Activated naive CD4-positive, alpha-beta T cell treated with anti-CD3 and anti-CD28 coated beads, Interleukin-2, amount 50 U/mL, for 72 hours (primary cell): Measurements from ENCODE around the gene TP53. TPM values are rescaled to one million over a fixed set of nuclear protein-coding genes. Genes with fewer than 3 reads are reported as not detected.
"Not testable (repeated sequence)": the region's sequence is repeated elsewhere in the genome, so short reads cannot be mapped to it uniquely, and the experiment has no call there.

ENCODE experiments used
- ATAC-seq, 2 donors: fragments of 150-1000 bp; cut with Tn5 transposase; 2 replicates each; pipeline ENCODE4 v1.10.0; 2021; ENCODE audit warnings: mild to moderate bottlenecking in 2 of 2, moderate library complexity in 2 of 2
- DNase-seq, 2 donors: peaks; one replicate each; pipeline ENCODE4 v3.0.0; 2021 to 2022; ENCODE audit warnings: low spot score in 2 of 2
- H3K27ac Mint-ChIP-seq, 2 donors: one replicate each; pipeline ENCODE4 v1.8.0; 2022; ENCODE audit warnings: mild to moderate bottlenecking in 2 of 2, mixed read lengths in 2 of 2
- H3K36me3 Mint-ChIP-seq, 2 donors: one replicate each; pipeline ENCODE4 v1.8.0; 2022; ENCODE audit warnings: mixed read lengths in 2 of 2
- H3K9me3 Mint-ChIP-seq, 2 donors: one replicate each; pipeline ENCODE4 v1.8.0; 2022; ENCODE audit warnings: mixed read lengths in 2 of 2
- total RNA-seq, 2 donors: library from RNA; stranded (reverse); gene quantifications; one replicate each; pipeline ENCODE4 v1.2.3, GENCODE V29; 2022

TP53 gene
- total RNA-seq, 2 donors from 2014 or later = 78.4 to 147 TPM

- Mint-ChIP-seq H3K36me3 (no peaks in the 10 kb centered on the region), H3K9me3 (no peaks in the 10 kb centered on the region), H3K27ac (no peak overlapping the region)
- no peak for ATAC-seq
- DNase-seq = no peak
Measured at GRCh38 chr17:7652388-7653356, 34.6 kb downstream of the TP53 start.

- no peaks in the 10 kb centered on the region for H3K36me3 Mint-ChIP-seq
- DNase-seq (no peak), ATAC-seq (no peak)
- no peak overlapping the region for H3K27ac Mint-ChIP-seq
- H3K9me3 Mint-ChIP-seq = no peaks in the 10 kb centered on the region
Measured at GRCh38 chr17:7651665-7652387, 35.5 kb downstream of the TP53 start.

- DNase-seq (no peak), ATAC-seq (peak in 1 of 2 donors; percentile 12)
- Mint-ChIP-seq H3K9me3 (no peaks in the 10 kb centered on the region), H3K36me3 (no peaks in the 10 kb centered on the region), H3K27ac (no peak overlapping the region)
Measured at GRCh38 chr17:7651097-7651664, 36.1 kb downstream of the TP53 start.

GRCh38 chr17:7650509-7651096 lies 36.7 kb downstream of the TP53 start, which contains the start of gene ATP1B2:
ATP1B2 (plus strand) TSS chr17:7650926; CDS start chr17:7651519, 593 bp downstream.
- Mint-ChIP-seq H3K36me3 (no peaks in the 10 kb centered on the region), H3K9me3 (no peaks in the 10 kb centered on the region), H3K27ac (peak within 1 kb of the TSS in 1 of 2 donors; percentile 30)
- ATAC-seq = peak; percentile 88 to 91
- peak in 1 of 2 donors; percentile 68 for DNase-seq

- H3K36me3 Mint-ChIP-seq = no peaks in the 10 kb centered on the region
- H3K9me3 Mint-ChIP-seq = no peaks in the 10 kb centered on the region
- ATAC-seq (no peak), DNase-seq (no peak)
- no peak overlapping the region for H3K27ac Mint-ChIP-seq
Measured at GRCh38 chr17:7647018-7647417, 40.3 kb downstream of the TP53 start.

- Mint-ChIP-seq H3K9me3 (no peaks in the 10 kb centered on the region), H3K27ac (no peak overlapping the region), H3K36me3 (no peaks in the 10 kb centered on the region)
- no peak for ATAC-seq
- DNase-seq = no peak
Measured at GRCh38 chr17:7646457-7646856, 40.8 kb downstream of the TP53 start.

- DNase-seq = no peak
- no peak overlapping the region for H3K27ac Mint-ChIP-seq
- H3K36me3 Mint-ChIP-seq = no peaks in the 10 kb centered on the region
- H3K9me3 Mint-ChIP-seq = no peaks in the 10 kb centered on the region
- peak; percentile 59 to 72 for ATAC-seq
Measured at GRCh38 chr17:7644775-7645174, 42.5 kb downstream of the TP53 start.

GRCh38 chr17:7641635-7642034 lies 45.7 kb downstream of the TP53 start:
- not testable (repeated sequence) for H3K36me3 Mint-ChIP-seq, H3K9me3 Mint-ChIP-seq, ATAC-seq, DNase-seq, H3K27ac Mint-ChIP-seq

- ATAC-seq (no peak), DNase-seq (no peak)
- no peaks in the 10 kb centered on the region for H3K9me3 Mint-ChIP-seq
- no peaks in the 10 kb centered on the region for H3K36me3 Mint-ChIP-seq
- no peak overlapping the region for H3K27ac Mint-ChIP-seq
Measured at GRCh38 chr17:7640783-7641182, 46.5 kb downstream of the TP53 start.

- no peak for DNase-seq
- no peak overlapping the region for H3K27ac Mint-ChIP-seq
- H3K9me3 Mint-ChIP-seq = no peaks in the 10 kb centered on the region
- no peaks in the 10 kb centered on the region for H3K36me3 Mint-ChIP-seq
- ATAC-seq = no peak
Measured at GRCh38 chr17:7636163-7636562, 51.1 kb downstream of the TP53 start.

- DNase-seq (peak in 1 of 2 donors; percentile 31), ATAC-seq (peak in 1 of 2 donors; percentile 49)
- H3K36me3 Mint-ChIP-seq = no peaks in the 10 kb centered on the region
- no peak overlapping the region for H3K27ac Mint-ChIP-seq
- H3K9me3 Mint-ChIP-seq = no peaks in the 10 kb centered on the region
Measured at GRCh38 chr17:7634384-7634783, 52.9 kb downstream of the TP53 start.

GRCh38 chr17:7633093-7633492 lies 54.2 kb downstream of the TP53 start:
- ATAC-seq (no peak), DNase-seq (no peak)
- H3K36me3 Mint-ChIP-seq = no peaks in the 10 kb centered on the region

GRCh38 chr17:7632492-7632894 lies 54.8 kb downstream of the TP53 start:
- no peaks in the 10 kb centered on the region for H3K36me3 Mint-ChIP-seq
- H3K27ac Mint-ChIP-seq = no peak overlapping the region
- no peaks in the 10 kb centered on the region for H3K9me3 Mint-ChIP-seq
- DNase-seq = peak in 1 of 2 donors; percentile 42
- ATAC-seq = peak in 1 of 2 donors; percentile 37

More at GRCh38 chr17:7633093-7633492, 54.2 kb downstream of the TP53 start:
- no peak overlapping the region for H3K27ac Mint-ChIP-seq
- no peaks in the 10 kb centered on the region for H3K9me3 Mint-ChIP-seq

GRCh38 chr17:7631398-7632380 lies 55.6 kb downstream of the TP53 start:
- DNase-seq (no peak), ATAC-seq (no peak)
- Mint-ChIP-seq H3K27ac (no peak overlapping the region), H3K9me3 (no peaks in the 10 kb centered on the region), H3K36me3 (no peaks in the 10 kb centered on the region)

- DNase-seq (no peak), ATAC-seq (no peak)
- no peaks in the 10 kb centered on the region for H3K36me3 Mint-ChIP-seq
- no peak within 1 kb of the TSS for H3K27ac Mint-ChIP-seq
- no peaks in the 10 kb centered on the region for H3K9me3 Mint-ChIP-seq
Measured at GRCh38 chr17:7629939-7630571, 57.2 kb downstream of the TP53 start, which contains the start of gene SHBG. SHBG (plus strand) TSS chr17:7630135; CDS start chr17:7630173, 38 bp downstream.
